Osteoblast (primary cell): ENCODE measurements around the gene PGAP1. TPM values are rescaled to one million over a fixed set of nuclear protein-coding genes. Genes with fewer than 3 reads are reported as not detected.

Source experiments
- DNase-seq: peaks from one replicate; pipeline ENCODE4 v3.0.0; 2011; ENCODE audit warnings: low spot score, mixed read lengths; ENCODE audit not compliant: insufficient read length; ENCODE audit errors: missing footprints
- H2AFZ ChIP-seq: 2 replicates; pipeline ENCODE4 v1.6.0; 2011; ENCODE audit warnings: mild to moderate bottlenecking, low read length
- H3K27ac ChIP-seq: 2 replicates; pipeline ENCODE4 v1.5.1; 2011; ENCODE audit warnings: mild to moderate bottlenecking, low read depth, low read length, moderate library complexity
- H3K27me3 ChIP-seq: 2 replicates; pipeline ENCODE4 v1.6.0; 2012; ENCODE audit warnings: mild to moderate bottlenecking, control low read depth, inconsistent platforms, low read length, moderate library complexity; ENCODE audit not compliant: insufficient read depth
- H3K36me3 ChIP-seq: 2 replicates; pipeline ENCODE4 v1.5.1; 2011; ENCODE audit warnings: mild to moderate bottlenecking, low read length, control low read depth, moderate library complexity; ENCODE audit not compliant: insufficient read depth
- H3K4me1 ChIP-seq: 2 replicates; pipeline ENCODE4 v1.5.1; 2011; ENCODE audit warnings: mild to moderate bottlenecking, low read length, control low read depth, moderate library complexity; ENCODE audit not compliant: insufficient read depth
- H3K4me2 ChIP-seq: 2 replicates; pipeline ENCODE4 v1.6.0; 2011; ENCODE audit warnings: mild to moderate bottlenecking, low read length; ENCODE audit not compliant: insufficient read depth
- H3K4me3 ChIP-seq: fragments of 200-600 bp; sonication (generic); 3 replicates; pipeline ENCODE4 v1.5.1; 2012; ENCODE audit warnings: mild to moderate bottlenecking, low read length, inconsistent platforms; ENCODE audit not compliant: insufficient read depth
- H3K79me2 ChIP-seq: 2 replicates; pipeline ENCODE4 v1.6.0; 2012; ENCODE audit warnings: mild to moderate bottlenecking, low read length, control low read depth, inconsistent platforms; ENCODE audit not compliant: insufficient read depth
- H3K9me3 ChIP-seq: 2 replicates; pipeline ENCODE4 v1.5.1; 2011; ENCODE audit warnings: low read depth, low read length, control low read depth
- H4K20me1 ChIP-seq: 2 replicates; pipeline ENCODE4 v1.6.0; 2012; ENCODE audit warnings: mild to moderate bottlenecking, low read length, control low read depth; ENCODE audit not compliant: insufficient read depth
- CTCF ChIP-seq: IDR thresholded peaks from 2 replicates; pipeline ENCODE4 v1.5.1; 2011; ENCODE audit warnings: mild to moderate bottlenecking, low read depth, low read length, moderate library complexity; ENCODE audit errors: extremely low read depth
- total RNA-seq: library from RNA; depleted of rRNA; stranded (reverse); fragments of >200 nt; gene quantifications from 2 replicates; pipeline ENCODE4 v1.2.3, GENCODE V29; 2012

The PGAP1 gene
- total RNA-seq, 1 donor: 7.2 TPM

- no peaks in the 10 kb centered on the region for H3K27me3 ChIP-seq
- no peak overlapping the region for H3K4me2 ChIP-seq
- peaks cover 4% of the 10 kb centered on the region for H3K4me1 ChIP-seq
- H3K36me3 ChIP-seq: no peaks in the 10 kb centered on the region
- DNase-seq: peak; percentile 39
- no peak overlapping the region for H3K4me3 ChIP-seq
- H3K27ac ChIP-seq: no peak overlapping the region
- no peaks in the 10 kb centered on the region for H4K20me1 ChIP-seq
- TF ChIP-seq CTCF: no peak
- no peak overlapping the region for H2AFZ ChIP-seq
- no peaks in the 10 kb centered on the region for H3K9me3 ChIP-seq
- H3K79me2 ChIP-seq: peaks cover 3% of the 10 kb centered on the region
These were observed 122.1 kb downstream of the PGAP1 start for GRCh38 chr2:196804381-196804780.

- Histone ChIP-seq H3K27ac (no peak overlapping the region), H3K9me3 (no peaks in the 10 kb centered on the region), H2AFZ (no peak overlapping the region), H3K79me2 (peaks cover 17% of the 10 kb centered on the region), H3K36me3 (peaks cover 4% of the 10 kb centered on the region), H3K4me3 (no peak overlapping the region), H3K27me3 (no peaks in the 10 kb centered on the region), H3K4me1 (peaks cover 12% of the 10 kb centered on the region), H3K4me2 (no peak overlapping the region), H4K20me1 (no peaks in the 10 kb centered on the region)
- DNase-seq: no peak
- TF ChIP-seq CTCF: no peak
These were observed 124.1 kb downstream of the PGAP1 start for GRCh38 chr2:196802401-196802800.

- peaks cover 12% of the 10 kb centered on the region for H3K4me1 ChIP-seq
- no peak overlapping the region for H3K4me2 ChIP-seq
- no peaks in the 10 kb centered on the region for H4K20me1 ChIP-seq
- no peak overlapping the region for H3K4me3 ChIP-seq
- DNase-seq: peak; percentile 3
- peaks cover 20% of the 10 kb centered on the region for H3K79me2 ChIP-seq
- no peaks in the 10 kb centered on the region for H3K27me3 ChIP-seq
- TF ChIP-seq CTCF: no peak
- H2AFZ ChIP-seq: no peak overlapping the region
- no peak overlapping the region for H3K27ac ChIP-seq
- H3K9me3 ChIP-seq: no peaks in the 10 kb centered on the region
- peaks cover 10% of the 10 kb centered on the region for H3K36me3 ChIP-seq
These were observed 124.7 kb downstream of the PGAP1 start for GRCh38 chr2:196801674-196802261.

GRCh38 chr2:196798980-196799379 is 127.5 kb downstream of the PGAP1 start:
- Histone ChIP-seq H3K9me3 (no peaks in the 10 kb centered on the region), H3K4me2 (peak overlapping the region; percentile 100), H3K4me1 (peaks cover 12% of the 10 kb centered on the region), H3K27me3 (no peaks in the 10 kb centered on the region), H3K4me3 (peak overlapping the region; percentile 87), H3K27ac (peak overlapping the region; percentile 72), H3K79me2 (peaks cover 29% of the 10 kb centered on the region), H3K36me3 (peaks cover 26% of the 10 kb centered on the region), H2AFZ (peak overlapping the region; percentile 96), H4K20me1 (no peaks in the 10 kb centered on the region)
- DNase-seq: no peak
- TF ChIP-seq CTCF: no peak
